Measurements from ENCODE around the gene LRRC27.

DNA sequence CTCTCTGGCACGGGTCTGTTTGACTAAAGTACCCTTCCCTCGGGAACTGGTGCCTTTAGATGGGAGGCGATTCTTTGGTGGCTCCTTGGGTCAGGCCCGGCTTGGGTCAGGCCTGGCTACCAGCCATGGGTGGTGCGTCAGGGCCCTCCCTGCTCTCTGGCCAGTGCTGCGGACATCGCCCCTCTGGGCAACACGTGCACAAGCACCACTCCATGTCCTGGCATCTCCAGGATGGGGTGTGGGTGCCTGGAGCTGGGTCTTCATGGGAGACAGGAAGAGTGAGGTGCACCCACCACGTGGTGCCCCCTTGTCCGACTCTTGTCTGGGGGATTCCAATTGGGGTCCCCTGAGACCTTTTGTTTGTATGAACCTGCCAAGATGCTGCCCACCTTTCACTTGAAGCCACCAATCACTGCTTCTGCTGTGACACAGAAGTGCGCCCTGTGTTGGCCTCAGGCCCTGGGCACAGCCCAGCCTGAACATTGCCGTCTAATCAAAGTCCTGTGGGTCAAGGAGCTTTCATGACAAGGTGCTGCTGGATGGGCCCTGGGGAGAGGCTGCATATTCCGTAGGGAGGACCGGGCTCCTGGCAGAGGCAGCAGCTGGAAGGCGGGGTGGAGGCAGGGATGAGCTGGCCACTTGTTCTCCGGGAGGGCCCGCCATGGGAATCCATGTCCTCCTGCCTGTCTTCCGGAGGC lies 53.9 kb downstream of the LRRC27 start:
- no peak for TF ChIP-seq EP300 (IDR thresholded peaks at IDR 0.05; ENCODE audit: borderline replicate concordance)
- TF ChIP-seq RAD21 (IDR thresholded peaks at IDR 0.05; ENCODE audit: low read depth), result no peak
- no peak for TF ChIP-seq ZBTB7A (IDR thresholded peaks at IDR 0.05; ENCODE audit: low read depth)
- no peak for TF ChIP-seq YY1 (IDR thresholded peaks at IDR 0.05; ENCODE audit: low read depth)
